RWPE2 (cell line): Measurements from ENCODE around the gene IQGAP3.

Source experiments
- ATAC-seq: fragments of 200-7000 bp; cut with Tn5 transposase; 3 replicates; pipeline ENCODE4 v1.9.1; 2021; ENCODE audit warnings: low read depth
- DNase-seq: peaks from one replicate; pipeline ENCODE4 v3.0.0-alpha.2; 2020; ENCODE audit warnings: low spot score
- H3K27ac ChIP-seq: fragments of 450-650 bp; 2 replicates; pipeline ENCODE4 v1.5.1; 2017; ENCODE audit warnings: mild to moderate bottlenecking; ENCODE audit not compliant: poor library complexity, severe bottlenecking
- H3K27me3 ChIP-seq: fragments of 250-450 bp; sonication (Bioruptor Pico); 2 replicates; pipeline ENCODE4 v1.5.1; 2021; ENCODE audit warnings: mild to moderate bottlenecking, moderate library complexity; ENCODE audit not compliant: insufficient read depth, poor library complexity, severe bottlenecking
- H3K36me3 ChIP-seq: fragments of 250-450 bp; sonication (Bioruptor Pico); 2 replicates; pipeline ENCODE4 v1.5.1; 2020; ENCODE audit warnings: low read depth, mild to moderate bottlenecking, moderate library complexity
- H3K4me1 ChIP-seq: fragments of 250-450 bp; sonication (Bioruptor Pico); 2 replicates; pipeline ENCODE4 v1.5.1; 2021; ENCODE audit warnings: mild to moderate bottlenecking, moderate library complexity; ENCODE audit not compliant: insufficient read depth, poor library complexity, severe bottlenecking
- H3K4me3 ChIP-seq: fragments of 250-450 bp; sonication (Bioruptor Pico); 2 replicates; pipeline ENCODE4 v1.5.1; 2021; ENCODE audit warnings: mild to moderate bottlenecking, moderate library complexity; ENCODE audit not compliant: severe bottlenecking
- H3K9me3 ChIP-seq: fragments of 250-450 bp; sonication (Bioruptor Pico); 2 replicates; pipeline ENCODE4 v1.5.1; 2021; ENCODE audit warnings: mild to moderate bottlenecking, moderate library complexity; ENCODE audit not compliant: severe bottlenecking
- CTCF ChIP-seq: fragments of 450-650 bp; IDR thresholded peaks from one replicate; pipeline ENCODE4 v1.5.1; 2017; ENCODE audit warnings: mild to moderate bottlenecking, moderate library complexity; ENCODE audit not compliant: poor library complexity, severe bottlenecking

Gene IQGAP3

GRCh38 chr1:156509424-156510034 is 62.8 kb downstream of the IQGAP3 start:
- Histone ChIP-seq H3K4me1 (peaks cover 8% of the 10 kb centered on the region), H3K27ac (no peak overlapping the region), H3K4me3 (no peak overlapping the region), H3K36me3 (no peaks in the 10 kb centered on the region), H3K27me3 (no peaks in the 10 kb centered on the region), H3K9me3 (no peaks in the 10 kb centered on the region)
- no peak for DNase-seq
- no peak for TF ChIP-seq CTCF
- ATAC-seq = no peak

DNA sequence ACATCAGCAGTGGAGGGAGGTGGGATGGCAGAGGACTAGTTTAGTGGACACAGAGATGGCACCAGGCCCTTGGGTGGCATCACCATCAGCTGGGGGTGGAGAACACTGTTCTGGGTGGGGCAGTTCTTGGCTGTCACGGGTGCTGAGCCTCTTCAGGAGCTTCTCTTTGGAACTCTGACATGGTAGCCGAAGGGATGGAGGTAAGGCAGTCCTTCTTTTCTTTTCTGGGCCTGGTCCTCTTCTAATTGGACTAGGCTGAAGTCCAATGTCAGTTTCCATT is 63.5 kb downstream of the IQGAP3 start:
- H3K36me3 ChIP-seq = no peaks in the 10 kb centered on the region
- no peak for DNase-seq
- H3K27me3 ChIP-seq = no peaks in the 10 kb centered on the region
- no peak overlapping the region for H3K27ac ChIP-seq
- peaks cover 14% of the 10 kb centered on the region for H3K4me1 ChIP-seq
- no peak overlapping the region for H3K4me3 ChIP-seq
- no peaks in the 10 kb centered on the region for H3K9me3 ChIP-seq
- TF ChIP-seq CTCF = no peak
- no peak for ATAC-seq

DNA sequence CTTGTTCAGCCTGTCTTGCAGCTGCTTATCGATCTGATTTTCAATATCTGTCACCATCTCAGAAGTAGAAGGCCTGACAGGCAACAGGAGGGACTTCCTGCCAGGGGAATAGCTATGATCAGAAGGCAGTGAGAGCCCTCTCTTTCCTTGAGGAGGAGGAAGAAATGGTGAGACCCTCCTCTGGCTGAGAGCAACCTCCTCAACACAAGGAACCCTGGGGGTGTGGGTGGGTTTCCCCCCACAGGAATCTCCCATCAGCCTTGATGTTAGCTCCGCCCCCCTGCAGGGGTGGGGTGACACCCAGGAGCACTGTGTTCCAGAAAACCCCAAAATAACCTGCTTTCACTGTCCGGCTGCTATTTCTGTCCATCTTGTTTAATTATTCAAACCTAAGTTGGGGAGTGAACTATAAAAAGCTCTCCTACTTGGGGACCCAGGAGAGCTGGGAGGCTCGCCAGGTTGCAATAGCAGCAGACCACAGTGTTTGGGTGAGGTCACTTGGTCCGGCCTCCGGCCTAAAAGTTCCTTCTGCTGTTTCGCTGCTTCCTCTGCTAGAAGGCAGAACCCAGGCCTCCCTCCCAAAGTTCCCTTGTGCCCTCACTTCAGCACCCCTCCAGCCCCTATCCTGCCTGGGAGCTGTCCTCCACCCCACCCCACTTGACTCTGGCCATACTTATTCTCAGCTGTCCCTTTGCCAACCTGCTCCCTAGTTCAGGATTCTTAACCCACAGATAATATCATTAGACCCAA is 64.0 kb downstream of the IQGAP3 start:
- Histone ChIP-seq H3K4me1 (peaks cover 19% of the 10 kb centered on the region), H3K4me3 (no peak overlapping the region), H3K36me3 (no peaks in the 10 kb centered on the region), H3K27ac (no peak overlapping the region), H3K27me3 (no peaks in the 10 kb centered on the region), H3K9me3 (no peaks in the 10 kb centered on the region)
- DNase-seq (no peak), ATAC-seq (no peak)
- TF ChIP-seq CTCF = no peak

DNA sequence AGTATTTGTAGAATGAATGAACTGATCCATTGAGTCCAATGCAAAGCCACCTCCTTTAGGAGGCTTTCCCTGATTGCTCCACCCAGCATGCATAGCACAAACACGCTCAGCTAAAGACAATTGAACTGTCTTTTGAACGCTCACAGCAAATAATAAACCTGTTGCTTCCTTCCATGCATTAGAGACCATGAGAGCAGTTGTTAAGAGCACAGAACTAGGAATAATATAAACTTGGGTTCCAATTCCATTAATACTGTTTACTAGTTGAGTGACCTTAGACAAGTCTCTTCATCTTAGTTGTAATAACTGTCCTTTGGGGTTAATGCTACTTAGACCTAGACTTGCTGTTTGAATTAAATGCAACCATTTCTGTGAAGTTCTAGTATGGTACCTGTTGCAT is 65.9 kb downstream of the IQGAP3 start:
- peaks cover 39% of the 10 kb centered on the region for H3K4me1 ChIP-seq
- peak overlapping the region; percentile 96 for H3K27ac ChIP-seq
- ATAC-seq = no peak

More for the DNA sequence above, 65.9 kb downstream of the IQGAP3 start:
- Histone ChIP-seq H3K36me3 (no peaks in the 10 kb centered on the region), H3K4me3 (no peak overlapping the region), H3K27me3 (no peaks in the 10 kb centered on the region), H3K9me3 (no peaks in the 10 kb centered on the region)
- DNase-seq = no peak
- no peak for TF ChIP-seq CTCF
